ENCODE measurements around the gene CD68.

The CD68 gene

GRCh38 chr17:7559320-7560171, 19.9 kb upstream of the CD68 start:
- DNase-seq (ENCODE audit: low spot score), result no peak

- no peak for DNase-seq (ENCODE audit: low spot score)
Measured at GRCh38 chr17:7560172-7561027, 19.0 kb upstream of the CD68 start.

- DNase-seq (ENCODE audit: low spot score), result peak; percentile 85
Measured at GRCh38 chr17:7561028-7561575, 18.3 kb upstream of the CD68 start.

DNA sequence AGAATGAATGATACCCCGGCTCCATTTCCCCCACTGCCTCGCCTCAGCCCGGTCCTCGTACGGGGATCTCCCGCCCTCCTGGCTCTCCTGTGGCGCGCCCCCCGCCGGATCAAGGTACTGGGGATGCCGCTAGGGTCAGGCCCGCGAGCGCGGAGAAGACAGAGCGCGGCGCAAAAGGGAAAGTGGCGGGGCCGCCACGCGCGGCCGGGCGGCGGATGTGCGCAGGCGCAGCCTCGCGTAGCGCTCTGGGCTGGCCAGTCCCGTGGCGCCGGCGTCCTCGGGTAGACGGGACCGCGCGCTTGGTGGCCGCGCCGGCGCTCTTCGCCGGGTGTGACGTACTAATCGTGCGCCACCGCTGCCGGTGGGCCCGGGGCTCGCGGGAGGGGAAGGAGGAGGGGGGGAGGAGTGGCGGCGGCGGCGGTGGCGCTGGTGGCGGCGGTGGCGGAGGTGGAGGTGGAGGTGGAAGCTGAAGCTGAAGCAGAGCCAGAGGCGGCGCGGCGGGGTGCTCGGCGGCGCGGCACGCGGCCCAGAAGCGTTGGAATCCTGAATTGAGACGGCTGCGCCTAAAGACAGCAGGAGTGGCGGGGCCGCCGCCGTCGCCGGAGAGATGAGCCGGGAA, 17.7 kb upstream of the CD68 start, which contains the start of gene SENP3:
Gene SENP3 (plus strand): TSS at position 331 of the 619 bp plus-strand sequence. CDS start 1,158 bp downstream, outside the sequence.
- DNase-seq (ENCODE audit: low spot score), result peak; percentile 96

- DNase-seq (ENCODE audit: low spot score), result no peak
Measured at GRCh38 chr17:7562208-7562605, 17.2 kb upstream of the CD68 start.

GRCh38 chr17:7563115-7563869, 16.1 kb upstream of the CD68 start:
- no peak for DNase-seq (ENCODE audit: low spot score)

- DNase-seq (ENCODE audit: low spot score), result no peak
Measured at GRCh38 chr17:7569571-7569970, 9.9 kb upstream of the CD68 start.

DNA sequence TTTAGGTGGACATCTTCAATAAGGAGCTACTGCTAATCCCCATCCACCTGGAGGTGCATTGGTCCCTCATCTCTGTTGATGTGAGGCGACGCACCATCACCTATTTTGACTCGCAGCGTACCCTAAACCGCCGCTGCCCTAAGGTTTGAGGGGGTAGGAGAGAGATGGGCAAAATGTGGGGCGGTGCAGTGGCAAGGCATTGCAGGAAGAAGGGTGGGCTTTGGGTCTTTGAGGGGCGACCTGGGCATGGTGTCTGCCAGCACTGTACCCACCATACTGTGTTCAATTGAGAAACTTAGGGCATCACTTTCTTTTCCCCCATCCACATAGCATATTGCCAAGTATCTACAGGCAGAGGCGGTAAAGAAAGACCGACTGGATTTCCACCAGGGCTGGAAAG, 9.1 kb upstream of the CD68 start:
- no peak for DNase-seq (ENCODE audit: low spot score)

DNA sequence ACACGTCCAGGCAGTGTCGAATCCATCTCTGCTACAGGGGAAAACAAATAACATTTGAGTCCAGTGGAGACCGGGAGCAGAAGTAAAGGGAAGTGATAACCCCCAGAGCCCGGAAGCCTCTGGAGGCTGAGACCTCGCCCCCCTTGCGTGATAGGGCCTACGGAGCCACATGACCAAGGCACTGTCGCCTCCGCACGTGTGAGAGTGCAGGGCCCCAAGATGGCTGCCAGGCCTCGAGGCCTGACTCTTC, 7.2 kb upstream of the CD68 start:
- DNase-seq (ENCODE audit: low spot score), result no peak

- peak; percentile 93 for DNase-seq (ENCODE audit: low spot score)
Measured at GRCh38 chr17:7572588-7573323, 6.7 kb upstream of the CD68 start.

- DNase-seq (ENCODE audit: low spot score), result peak; percentile 80
Measured at GRCh38 chr17:7573324-7574080, 5.9 kb upstream of the CD68 start.

DNA sequence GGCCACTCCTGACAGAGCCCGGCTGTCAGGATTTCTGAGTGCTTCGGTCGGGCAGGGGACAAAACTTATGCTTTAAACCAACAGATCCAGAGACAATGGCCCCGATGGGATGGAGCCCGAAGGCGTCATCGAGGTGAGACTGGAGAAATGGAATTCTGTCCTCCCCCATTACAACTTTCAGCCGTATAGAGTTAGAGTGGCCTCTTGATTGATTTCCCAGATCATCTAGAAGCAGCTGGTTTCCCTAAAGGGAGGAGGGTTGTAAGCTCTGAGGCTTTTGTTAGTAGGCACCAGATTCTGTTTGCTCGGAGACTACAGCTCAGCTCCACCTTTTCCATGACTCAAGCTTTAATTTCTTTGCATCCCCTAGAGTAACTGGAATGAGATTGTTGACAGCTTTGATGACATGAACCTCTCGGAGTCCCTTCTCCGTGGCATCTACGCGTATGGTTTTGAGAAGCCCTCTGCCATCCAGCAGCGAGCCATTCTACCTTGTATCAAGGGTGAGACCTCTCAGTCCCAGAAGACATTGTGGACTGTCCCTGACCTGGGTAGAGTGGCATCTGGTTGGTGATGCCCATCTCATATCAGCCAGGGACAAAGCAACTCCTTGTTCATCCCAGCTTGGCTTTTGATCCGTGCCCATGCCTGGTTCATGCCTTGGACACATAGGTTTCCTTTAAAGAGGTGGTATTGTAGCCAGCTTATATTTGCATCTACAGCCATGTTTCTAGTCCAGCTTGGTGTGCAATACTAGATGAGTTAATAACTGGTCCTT, 5.1 kb upstream of the CD68 start:
- DNase-seq (ENCODE audit: low spot score), result no peak

DNA sequence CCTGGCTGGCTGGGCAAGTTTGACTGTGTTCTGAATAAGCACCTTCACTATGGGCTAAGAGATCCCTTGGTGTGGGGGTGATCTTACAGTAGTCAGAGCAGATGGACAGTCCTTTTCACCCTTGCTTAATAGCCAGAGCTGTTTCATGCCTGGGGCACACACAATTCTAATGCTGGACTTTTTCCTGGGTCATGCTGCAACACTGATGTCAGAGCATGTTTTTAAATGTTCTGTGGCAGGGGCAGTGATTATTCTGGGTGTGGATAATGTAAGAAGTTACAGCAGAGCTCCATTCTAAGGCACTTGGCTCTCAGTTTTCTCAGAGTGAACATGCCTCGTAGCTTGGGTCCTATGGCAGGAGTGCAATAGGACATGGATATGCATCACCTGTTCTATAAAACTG, 4.0 kb upstream of the CD68 start:
- DNase-seq (ENCODE audit: low spot score), result no peak

DNA sequence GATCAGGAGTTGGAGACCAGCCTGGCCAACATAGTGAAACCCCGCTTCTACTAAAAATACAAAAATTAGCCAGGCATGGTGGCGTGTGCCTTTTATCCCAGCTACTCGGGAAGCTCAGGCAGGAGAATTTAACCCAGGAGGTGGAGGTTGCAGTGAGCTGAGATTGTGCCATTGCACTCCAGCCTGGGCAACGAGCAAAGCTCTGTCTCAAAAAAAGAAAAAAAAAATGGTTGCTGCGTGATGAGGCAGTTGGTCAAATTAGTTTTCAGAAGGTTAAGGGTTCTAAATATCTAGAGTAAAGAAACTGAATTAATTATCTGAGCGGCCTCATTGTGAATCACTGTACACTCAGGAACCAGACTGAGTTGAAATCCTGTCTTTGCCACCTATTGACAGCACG, 3.5 kb upstream of the CD68 start:
- DNase-seq (ENCODE audit: low spot score), result no peak

- DNase-seq (ENCODE audit: low spot score), result no peak
Measured at GRCh38 chr17:7576432-7576937, 3.0 kb upstream of the CD68 start.

DNA sequence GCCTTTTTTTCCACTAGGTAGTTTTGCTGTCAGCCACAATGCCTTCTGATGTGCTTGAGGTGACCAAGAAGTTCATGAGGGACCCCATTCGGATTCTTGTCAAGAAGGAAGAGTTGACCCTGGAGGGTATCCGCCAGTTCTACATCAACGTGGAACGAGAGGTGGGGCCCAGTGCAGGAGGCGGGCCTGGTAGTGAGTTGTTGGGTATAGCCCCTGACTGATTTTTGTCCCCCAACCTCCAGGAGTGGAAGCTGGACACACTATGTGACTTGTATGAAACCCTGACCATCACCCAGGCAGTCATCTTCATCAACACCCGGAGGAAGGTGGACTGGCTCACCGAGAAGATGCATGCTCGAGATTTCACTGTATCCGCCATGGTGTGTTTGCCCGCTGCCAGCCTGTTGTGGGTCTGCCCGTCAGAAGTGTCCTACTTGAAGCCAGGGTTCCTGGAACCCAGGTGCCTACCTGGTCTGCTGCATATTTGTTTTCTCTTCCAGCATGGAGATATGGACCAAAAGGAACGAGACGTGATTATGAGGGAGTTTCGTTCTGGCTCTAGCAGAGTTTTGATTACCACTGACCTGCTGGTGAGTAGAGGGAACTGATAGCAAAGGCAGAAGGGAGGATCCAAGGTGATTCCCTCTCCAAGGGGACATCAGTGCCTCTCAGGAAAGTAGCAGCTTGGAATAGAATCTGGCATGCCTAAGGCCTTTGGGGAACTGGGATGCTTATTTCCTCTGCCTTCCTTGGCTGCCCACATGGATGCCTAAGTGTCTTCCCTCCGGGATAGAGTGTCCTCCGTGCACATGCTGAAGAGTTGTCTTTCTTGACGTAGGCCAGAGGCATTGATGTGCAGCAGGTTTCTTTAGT, 1.9 kb upstream of the CD68 start:
- no peak for DNase-seq (ENCODE audit: low spot score)

DNA sequence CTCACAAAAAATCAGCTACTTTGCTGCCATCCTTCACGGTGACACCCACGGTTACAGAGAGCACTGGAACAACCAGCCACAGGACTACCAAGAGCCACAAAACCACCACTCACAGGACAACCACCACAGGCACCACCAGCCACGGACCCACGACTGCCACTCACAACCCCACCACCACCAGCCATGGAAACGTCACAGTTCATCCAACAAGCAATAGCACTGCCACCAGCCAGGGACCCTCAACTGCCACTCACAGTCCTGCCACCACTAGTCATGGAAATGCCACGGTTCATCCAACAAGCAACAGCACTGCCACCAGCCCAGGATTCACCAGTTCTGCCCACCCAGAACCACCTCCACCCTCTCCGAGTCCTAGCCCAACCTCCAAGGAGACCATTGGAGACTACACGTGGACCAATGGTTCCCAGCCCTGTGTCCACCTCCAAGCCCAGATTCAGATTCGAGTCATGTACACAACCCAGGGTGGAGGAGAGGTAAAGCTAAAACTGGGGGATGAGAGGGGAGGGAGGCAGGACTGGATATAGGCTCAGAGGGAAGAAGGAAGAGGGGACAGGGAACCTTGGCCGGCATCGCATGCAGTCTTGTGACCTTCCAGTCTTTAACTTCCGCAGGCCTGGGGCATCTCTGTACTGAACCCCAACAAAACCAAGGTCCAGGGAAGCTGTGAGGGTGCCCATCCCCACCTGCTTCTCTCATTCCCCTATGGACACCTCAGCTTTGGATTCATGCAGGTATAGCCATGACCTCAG, 581 bp downstream of the CD68 start:
- DNase-seq (ENCODE audit: low spot score), result no peak
